HepG2 (cell line): Measurements from ENCODE around the gene TXNDC2. TPM values are rescaled to one million over a fixed set of nuclear protein-coding genes. Genes with fewer than 3 reads are reported as not detected.

Source experiments
- ADNP ChIP-seq: sonication (generic); formaldehyde crosslinking; IDR thresholded peaks from 2 replicates; pipeline ENCODE4 v1.4.0; 2020; ENCODE audit warnings: missing genetic modification reagents
- FOSL2 ChIP-seq: sonication (generic); formaldehyde crosslinking; IDR thresholded peaks from 2 replicates; pipeline ENCODE4 v1.4.0; 2020; ENCODE audit warnings: missing genetic modification reagents
- FOXA1 ChIP-seq, 2 experiments: fragments of 450-650 bp in 1 of 2; sonication (generic) in 1 of 2; formaldehyde crosslinking in 1 of 2; IDR thresholded peaks; 2 replicates each; pipeline versions ENCODE4 v1.4.0 to v1.6.1; 2016 to 2020; ENCODE audit warnings: missing genetic modification reagents in 1 of 2
- FOXJ3 ChIP-seq: sonication (generic); formaldehyde crosslinking; IDR thresholded peaks from 2 replicates; pipeline ENCODE4 v1.4.0; 2020; ENCODE audit warnings: missing genetic modification reagents, mild to moderate bottlenecking, borderline replicate concordance
- HDAC1 ChIP-seq: sonication (generic); formaldehyde crosslinking; IDR thresholded peaks from 2 replicates; pipeline ENCODE4 v1.5.1; 2020; ENCODE audit warnings: mild to moderate bottlenecking, missing genetic modification reagents
- HNRNPLL ChIP-seq: fragments of 200-400 bp; formaldehyde crosslinking; IDR thresholded peaks from 2 replicates; pipeline ENCODE4 v1.6.1; 2017; ENCODE audit warnings: mild to moderate bottlenecking, low read depth, low read length; ENCODE audit not compliant: poor library complexity, severe bottlenecking
- JUN ChIP-seq: sonication (generic); formaldehyde crosslinking; IDR thresholded peaks from 2 replicates; pipeline ENCODE4 v1.4.0; 2020; ENCODE audit warnings: mild to moderate bottlenecking, missing genetic modification reagents
- KLF12 ChIP-seq: sonication (generic); formaldehyde crosslinking; IDR thresholded peaks from 2 replicates; pipeline ENCODE4 v1.4.0; 2020; ENCODE audit warnings: missing genetic modification reagents, borderline replicate concordance
- MXD4 ChIP-seq: IDR thresholded peaks from 2 replicates; pipeline ENCODE4 v1.6.1; 2016; ENCODE audit warnings: mild to moderate bottlenecking, missing biosample characterization, missing genetic modification reagents
- NFE2 ChIP-seq: sonication (generic); formaldehyde crosslinking; IDR thresholded peaks from 2 replicates; pipeline ENCODE4 v1.4.0; 2020; ENCODE audit warnings: missing genetic modification reagents
- RXRB ChIP-seq: IDR thresholded peaks from 2 replicates; pipeline ENCODE4 v1.6.1; 2016; ENCODE audit warnings: borderline replicate concordance, missing genetic modification reagents, missing compliant biosample characterization
- SNAPC2 ChIP-seq: sonication (generic); formaldehyde crosslinking; IDR thresholded peaks from 2 replicates; pipeline ENCODE4 v1.8.1; 2022; ENCODE audit warnings: mild to moderate bottlenecking, missing genetic modification reagents
- SP5 ChIP-seq: IDR thresholded peaks from 2 replicates; pipeline ENCODE4 v1.6.1; 2016; ENCODE audit warnings: low read depth, borderline replicate concordance
- TAF1 ChIP-seq: sonication (generic); formaldehyde crosslinking; IDR thresholded peaks from 2 replicates; pipeline ENCODE4 v1.4.0; 2020; ENCODE audit warnings: missing genetic modification reagents
- WIZ ChIP-seq: sonication (generic); formaldehyde crosslinking; IDR thresholded peaks from 2 replicates; pipeline ENCODE4 v1.5.1; 2020; ENCODE audit warnings: mild to moderate bottlenecking, missing genetic modification reagents
- XBP1 ChIP-seq: sonication (generic); formaldehyde crosslinking; IDR thresholded peaks from 2 replicates; pipeline ENCODE4 v1.5.0; 2020; ENCODE audit warnings: missing genetic modification reagents
- ZNF12 ChIP-seq: sonication (generic); formaldehyde crosslinking; IDR thresholded peaks from 2 replicates; pipeline ENCODE4 v1.5.0; 2020; ENCODE audit warnings: missing genetic modification reagents
- ZNF264 ChIP-seq: sonication (generic); formaldehyde crosslinking; IDR thresholded peaks from 2 replicates; pipeline ENCODE4 v1.4.0; 2020; ENCODE audit warnings: missing genetic modification reagents
- ZNF614 ChIP-seq: IDR thresholded peaks from 2 replicates; pipeline ENCODE4 v1.6.1; 2018; ENCODE audit warnings: missing biosample characterization, missing genetic modification reagents, inconsistent platforms, borderline replicate concordance
- ZNF674 ChIP-seq: sonication (generic); formaldehyde crosslinking; IDR thresholded peaks from 2 replicates; pipeline ENCODE4 v1.5.0; 2020; ENCODE audit warnings: low read depth, mild to moderate bottlenecking, missing genetic modification reagents
- polyA plus RNA-seq, 8 experiments: library from polyadenylated mRNA; depleted of rRNA in 3 of 8; stranded (reverse) in 7 of 8; unstranded in 1 of 8; fragments of >200 nt; fragmentation: Illumina TruSeq in 4 of 8; extraction: Trizol in 4 of 8; gene quantifications; 2 replicates each; pipeline versions ENCODE4 v1.2.1 to v1.2.3, GENCODE V29; 2011 to 2016; ENCODE audit warnings: low read depth in 4 of 8, missing spikeins in 1 of 8, mixed read lengths in 1 of 8; ENCODE audit not compliant: insufficient read depth in 1 of 8
- total RNA-seq, 5 experiments: library from RNA; depleted of rRNA; stranded (reverse); fragments of >200 nt; fragmentation: Illumina TruSeq; extraction: Trizol; gene quantifications; 2 replicates each; pipeline ENCODE4 v1.2.3, GENCODE V29; 2016; ENCODE audit warnings: low read depth in 1 of 5
- TF ChIP-seq, protein P1 (sequence below): sonication (generic); formaldehyde crosslinking; IDR thresholded peaks from 2 replicates; pipeline ENCODE4 v1.9.0; 2021; ENCODE audit warnings: missing genetic modification reagents, borderline replicate concordance
- TF ChIP-seq, protein P2 (sequence below): sonication (generic); formaldehyde crosslinking; IDR thresholded peaks from 2 replicates; pipeline ENCODE4 v1.5.1; 2020; ENCODE audit warnings: mild to moderate bottlenecking, missing genetic modification reagents, moderate library complexity
- TF ChIP-seq, protein P3 (sequence below): sonication (generic); formaldehyde crosslinking; IDR thresholded peaks from 2 replicates; pipeline ENCODE4 v1.5.0; 2020; ENCODE audit warnings: mild to moderate bottlenecking, low read depth, missing genetic modification reagents, borderline replicate concordance

TXNDC2 gene
- total and polyA plus RNA-seq, 2 of the 13 experiments (the other 11 are each of a cell fraction or from before 2014, with no cell fraction given), result not detected

GRCh38 chr18:9854801-9855676 lies 30.7 kb upstream of the TXNDC2 start (continued):
- TF ChIP-seq, protein P1, sequence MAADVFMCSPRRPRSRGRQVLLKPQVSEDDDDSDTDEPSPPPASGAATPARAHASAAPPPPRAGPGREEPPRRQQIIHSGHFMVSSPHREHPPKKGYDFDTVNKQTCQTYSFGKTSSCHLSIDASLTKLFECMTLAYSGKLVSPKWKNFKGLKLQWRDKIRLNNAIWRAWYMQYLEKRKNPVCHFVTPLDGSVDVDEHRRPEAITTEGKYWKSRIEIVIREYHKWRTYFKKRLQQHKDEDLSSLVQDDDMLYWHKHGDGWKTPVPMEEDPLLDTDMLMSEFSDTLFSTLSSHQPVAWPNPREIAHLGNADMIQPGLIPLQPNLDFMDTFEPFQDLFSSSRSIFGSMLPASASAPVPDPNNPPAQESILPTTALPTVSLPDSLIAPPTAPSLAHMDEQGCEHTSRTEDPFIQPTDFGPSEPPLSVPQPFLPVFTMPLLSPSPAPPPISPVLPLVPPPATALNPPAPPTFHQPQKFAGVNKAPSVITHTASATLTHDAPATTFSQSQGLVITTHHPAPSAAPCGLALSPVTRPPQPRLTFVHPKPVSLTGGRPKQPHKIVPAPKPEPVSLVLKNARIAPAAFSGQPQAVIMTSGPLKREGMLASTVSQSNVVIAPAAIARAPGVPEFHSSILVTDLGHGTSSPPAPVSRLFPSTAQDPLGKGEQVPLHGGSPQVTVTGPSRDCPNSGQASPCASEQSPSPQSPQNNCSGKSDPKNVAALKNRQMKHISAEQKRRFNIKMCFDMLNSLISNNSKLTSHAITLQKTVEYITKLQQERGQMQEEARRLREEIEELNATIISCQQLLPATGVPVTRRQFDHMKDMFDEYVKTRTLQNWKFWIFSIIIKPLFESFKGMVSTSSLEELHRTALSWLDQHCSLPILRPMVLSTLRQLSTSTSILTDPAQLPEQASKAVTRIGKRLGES (CRISPR knock-in tag), result no peak
- TF ChIP-seq XBP1 (CRISPR knock-in tag), result no peak
- TF ChIP-seq RXRB (CRISPR knock-in tag), result peak; percentile 54; the same call in 1 of the 2 replicates
- TF ChIP-seq JUN, result no peak
- no peak for TF ChIP-seq KLF12 (CRISPR knock-in tag)
- peak; percentile 51; the same call in 1 of the 2 replicates for TF ChIP-seq ZNF614 (CRISPR knock-in tag)
- no peak for TF ChIP-seq HNRNPLL
- no peak for TF ChIP-seq MXD4
- no peak for TF ChIP-seq TAF1 (CRISPR knock-in tag)
- no peak for TF ChIP-seq NFE2 (CRISPR knock-in tag)
- TF ChIP-seq, protein P2, sequence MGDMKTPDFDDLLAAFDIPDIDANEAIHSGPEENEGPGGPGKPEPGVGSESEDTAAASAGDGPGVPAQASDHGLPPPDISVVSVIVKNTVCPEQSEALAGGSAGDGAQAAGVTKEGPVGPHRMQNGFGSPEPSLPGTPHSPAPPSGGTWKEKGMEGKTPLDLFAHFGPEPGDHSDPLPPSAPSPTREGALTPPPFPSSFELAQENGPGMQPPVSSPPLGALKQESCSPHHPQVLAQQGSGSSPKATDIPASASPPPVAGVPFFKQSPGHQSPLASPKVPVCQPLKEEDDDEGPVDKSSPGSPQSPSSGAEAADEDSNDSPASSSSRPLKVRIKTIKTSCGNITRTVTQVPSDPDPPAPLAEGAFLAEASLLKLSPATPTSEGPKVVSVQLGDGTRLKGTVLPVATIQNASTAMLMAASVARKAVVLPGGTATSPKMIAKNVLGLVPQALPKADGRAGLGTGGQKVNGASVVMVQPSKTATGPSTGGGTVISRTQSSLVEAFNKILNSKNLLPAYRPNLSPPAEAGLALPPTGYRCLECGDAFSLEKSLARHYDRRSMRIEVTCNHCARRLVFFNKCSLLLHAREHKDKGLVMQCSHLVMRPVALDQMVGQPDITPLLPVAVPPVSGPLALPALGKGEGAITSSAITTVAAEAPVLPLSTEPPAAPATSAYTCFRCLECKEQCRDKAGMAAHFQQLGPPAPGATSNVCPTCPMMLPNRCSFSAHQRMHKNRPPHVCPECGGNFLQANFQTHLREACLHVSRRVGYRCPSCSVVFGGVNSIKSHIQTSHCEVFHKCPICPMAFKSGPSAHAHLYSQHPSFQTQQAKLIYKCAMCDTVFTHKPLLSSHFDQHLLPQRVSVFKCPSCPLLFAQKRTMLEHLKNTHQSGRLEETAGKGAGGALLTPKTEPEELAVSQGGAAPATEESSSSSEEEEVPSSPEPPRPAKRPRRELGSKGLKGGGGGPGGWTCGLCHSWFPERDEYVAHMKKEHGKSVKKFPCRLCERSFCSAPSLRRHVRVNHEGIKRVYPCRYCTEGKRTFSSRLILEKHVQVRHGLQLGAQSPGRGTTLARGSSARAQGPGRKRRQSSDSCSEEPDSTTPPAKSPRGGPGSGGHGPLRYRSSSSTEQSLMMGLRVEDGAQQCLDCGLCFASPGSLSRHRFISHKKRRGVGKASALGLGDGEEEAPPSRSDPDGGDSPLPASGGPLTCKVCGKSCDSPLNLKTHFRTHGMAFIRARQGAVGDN (CRISPR knock-in tag), result no peak
- no peak for TF ChIP-seq ZNF674 (CRISPR knock-in tag)
- peak; percentile 54; the same call in 1 of the 2 replicates for TF ChIP-seq ZNF264 (CRISPR knock-in tag)
- TF ChIP-seq FOXJ3 (CRISPR knock-in tag), result 0 out of 2 replicates have a peak, but pooled peaks have one; percentile 61
- no peak for TF ChIP-seq FOXA1 (IDR thresholded peaks at IDR 0.05)
- peak; percentile 61 for TF ChIP-seq FOXA1 (CRISPR knock-in tag; IDR thresholded peaks at IDR 0.05)
- TF ChIP-seq, protein P3, sequence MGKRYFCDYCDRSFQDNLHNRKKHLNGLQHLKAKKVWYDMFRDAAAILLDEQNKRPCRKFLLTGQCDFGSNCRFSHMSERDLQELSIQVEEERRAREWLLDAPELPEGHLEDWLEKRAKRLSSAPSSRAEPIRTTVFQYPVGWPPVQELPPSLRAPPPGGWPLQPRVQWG (CRISPR knock-in tag), result no peak
- TF ChIP-seq HDAC1 (CRISPR knock-in tag), result peak; percentile 36; the same call in 1 of the 2 replicates
- TF ChIP-seq SP5, result no peak
- TF ChIP-seq SNAPC2 (CRISPR knock-in tag), result no peak
- no peak for TF ChIP-seq ADNP (CRISPR knock-in tag)
- TF ChIP-seq WIZ (CRISPR knock-in tag), result no peak
- no peak for TF ChIP-seq ZNF12 (CRISPR knock-in tag)
- peak; percentile 75 for TF ChIP-seq FOSL2 (CRISPR knock-in tag)
